SIG-M5 treated with dmso at 0.1 percent for 504 hours (cell line): ENCODE measurements around the gene PEX10.

Source experiments
- DNase-seq: peaks from one replicate; lab custom pipeline; 2025; ENCODE audit not compliant: unreplicated experiment; lab: John Stamatoyannopoulos, UW

Gene PEX10

GRCh38 chr1:2376261-2376741, 36.1 kb downstream of the PEX10 start:
- DNase-seq = no peak

- DNase-seq = no peak
Measured at GRCh38 chr1:2375923-2376260, 36.5 kb downstream of the PEX10 start.

GRCh38 chr1:2375246-2375922, 37.0 kb downstream of the PEX10 start:
- DNase-seq = no peak

GRCh38 chr1:2374252-2375155, 37.9 kb downstream of the PEX10 start:
- no peak for DNase-seq

GRCh38 chr1:2373551-2374251, 38.7 kb downstream of the PEX10 start:
- no peak for DNase-seq

- DNase-seq = no peak
Measured at GRCh38 chr1:2372551-2373490, 39.5 kb downstream of the PEX10 start.

GRCh38 chr1:2368053-2368744, 44.2 kb downstream of the PEX10 start:
- DNase-seq = no peak

- DNase-seq = no peak
Measured at GRCh38 chr1:2363847-2364513, 48.4 kb downstream of the PEX10 start.

- no peak for DNase-seq
Measured at GRCh38 chr1:2360588-2361364, 51.6 kb downstream of the PEX10 start.

GRCh38 chr1:2358651-2359640, 53.4 kb downstream of the PEX10 start:
- no peak for DNase-seq

GRCh38 chr1:2358072-2358471, 54.3 kb downstream of the PEX10 start:
- DNase-seq = no peak

- DNase-seq = no peak
Measured at GRCh38 chr1:2356911-2357845, 55.2 kb downstream of the PEX10 start.

GRCh38 chr1:2356401-2356800, 56.0 kb downstream of the PEX10 start:
- DNase-seq = no peak

GRCh38 chr1:2355373-2356261, 56.7 kb downstream of the PEX10 start:
- DNase-seq = no peak
